HepG2 (cell line): ENCODE measurements around the gene ACD. TPM values are rescaled to one million over a fixed set of nuclear protein-coding genes. Genes with fewer than 3 reads are reported as not detected.

Experiments used
- CREB1 ChIP-seq, 2 experiments: fragments of 450-650 bp in 1 of 2; IDR thresholded peaks; 2 replicates each; pipeline ENCODE4 v1.6.1; 2016 to 2017; ENCODE audit warnings: control low read depth in 1 of 2, mild to moderate bottlenecking in 1 of 2, missing compliant biosample characterization in 1 of 2, missing genetic modification characterization in 1 of 2
- ERF ChIP-seq: IDR thresholded peaks from 2 replicates; pipeline ENCODE4 v1.6.1; 2018; ENCODE audit warnings: missing biosample characterization, missing genetic modification reagents
- HNF4G ChIP-seq, 2 experiments: sonication (generic) in 1 of 2; formaldehyde crosslinking in 1 of 2; IDR thresholded peaks; 2 replicates each; pipeline versions ENCODE4 v1.4.0 to v1.6.1; 2011 to 2020; ENCODE audit warnings: borderline replicate concordance in 2 of 2, low read depth in 2 of 2, mild to moderate bottlenecking in 2 of 2, low read length in 1 of 2, missing genetic modification reagents in 1 of 2, moderate library complexity in 1 of 2
- MIER3 ChIP-seq: IDR thresholded peaks from 2 replicates; pipeline ENCODE4 v1.6.1; 2016; ENCODE audit warnings: missing compliant biosample characterization, borderline replicate concordance
- NFKB2 ChIP-seq: sonication (generic); formaldehyde crosslinking; IDR thresholded peaks from 2 replicates; pipeline ENCODE4 v1.4.0; 2020; ENCODE audit warnings: missing genetic modification reagents, borderline replicate concordance
- SAP130 ChIP-seq: IDR thresholded peaks from 2 replicates; pipeline ENCODE4 v1.6.1; 2016; ENCODE audit warnings: low read depth
- ZNF253 ChIP-seq: sonication (generic); formaldehyde crosslinking; IDR thresholded peaks from 2 replicates; pipeline ENCODE4 v1.8.0; 2022; ENCODE audit warnings: mild to moderate bottlenecking, missing genetic modification reagents, borderline replicate concordance
- ZNF501 ChIP-seq: sonication (generic); formaldehyde crosslinking; IDR thresholded peaks from 2 replicates; pipeline ENCODE4 v1.5.1; 2020; ENCODE audit warnings: mild to moderate bottlenecking, moderate library complexity, missing genetic modification reagents
- ZNF616 ChIP-seq: sonication (generic); formaldehyde crosslinking; IDR thresholded peaks from 2 replicates; pipeline ENCODE4 v1.5.0; 2020; ENCODE audit warnings: low read depth, mild to moderate bottlenecking, missing genetic modification reagents
- polyA plus RNA-seq, 8 experiments: library from polyadenylated mRNA; depleted of rRNA in 3 of 8; stranded (reverse) in 7 of 8; unstranded in 1 of 8; fragments of >200 nt; fragmentation: Illumina TruSeq in 4 of 8; extraction: Trizol in 4 of 8; gene quantifications; 2 replicates each; pipeline versions ENCODE4 v1.2.1 to v1.2.3, GENCODE V29; 2011 to 2016; ENCODE audit warnings: low read depth in 4 of 8, missing spikeins in 1 of 8, mixed read lengths in 1 of 8; ENCODE audit not compliant: insufficient read depth in 1 of 8
- total RNA-seq, 5 experiments: library from RNA; depleted of rRNA; stranded (reverse); fragments of >200 nt; fragmentation: Illumina TruSeq; extraction: Trizol; gene quantifications; 2 replicates each; pipeline ENCODE4 v1.2.3, GENCODE V29; 2016; ENCODE audit warnings: low read depth in 1 of 5
- TF ChIP-seq, protein P1 (sequence below): sonication (generic); formaldehyde crosslinking; IDR thresholded peaks from 2 replicates; pipeline ENCODE4 v1.5.0; 2020; ENCODE audit warnings: mild to moderate bottlenecking, missing genetic modification reagents, borderline replicate concordance
- TF ChIP-seq, protein P2 (sequence below): sonication (generic); formaldehyde crosslinking; IDR thresholded peaks from 2 replicates; pipeline ENCODE4 v1.5.0; 2020; ENCODE audit warnings: mild to moderate bottlenecking, missing genetic modification reagents
- TF ChIP-seq, protein P3 (sequence below): sonication (generic); formaldehyde crosslinking; IDR thresholded peaks from 2 replicates; pipeline ENCODE4 v1.5.1; 2020; ENCODE audit warnings: mild to moderate bottlenecking, moderate library complexity, missing genetic modification reagents
- TF ChIP-seq, protein P4 (sequence below): IDR thresholded peaks from 2 replicates; pipeline ENCODE4 v1.6.1; 2016; ENCODE audit warnings: low read depth, borderline replicate concordance
- TF ChIP-seq, protein P5 (sequence below): sonication (generic); formaldehyde crosslinking; IDR thresholded peaks from 2 replicates; pipeline ENCODE4 v1.9.0; 2022; ENCODE audit warnings: missing genetic modification reagents, mild to moderate bottlenecking, borderline replicate concordance
- TF ChIP-seq, protein P6 (sequence below): IDR thresholded peaks from 2 replicates; pipeline ENCODE4 v1.6.1; 2016; ENCODE audit warnings: missing genetic modification reagents, missing compliant biosample characterization

The ACD gene
- total and polyA plus RNA-seq, 2 of the 13 experiments (the other 11 are each of a cell fraction or from before 2014, with no cell fraction given) = 32.6 to 38.3 TPM

DNA sequence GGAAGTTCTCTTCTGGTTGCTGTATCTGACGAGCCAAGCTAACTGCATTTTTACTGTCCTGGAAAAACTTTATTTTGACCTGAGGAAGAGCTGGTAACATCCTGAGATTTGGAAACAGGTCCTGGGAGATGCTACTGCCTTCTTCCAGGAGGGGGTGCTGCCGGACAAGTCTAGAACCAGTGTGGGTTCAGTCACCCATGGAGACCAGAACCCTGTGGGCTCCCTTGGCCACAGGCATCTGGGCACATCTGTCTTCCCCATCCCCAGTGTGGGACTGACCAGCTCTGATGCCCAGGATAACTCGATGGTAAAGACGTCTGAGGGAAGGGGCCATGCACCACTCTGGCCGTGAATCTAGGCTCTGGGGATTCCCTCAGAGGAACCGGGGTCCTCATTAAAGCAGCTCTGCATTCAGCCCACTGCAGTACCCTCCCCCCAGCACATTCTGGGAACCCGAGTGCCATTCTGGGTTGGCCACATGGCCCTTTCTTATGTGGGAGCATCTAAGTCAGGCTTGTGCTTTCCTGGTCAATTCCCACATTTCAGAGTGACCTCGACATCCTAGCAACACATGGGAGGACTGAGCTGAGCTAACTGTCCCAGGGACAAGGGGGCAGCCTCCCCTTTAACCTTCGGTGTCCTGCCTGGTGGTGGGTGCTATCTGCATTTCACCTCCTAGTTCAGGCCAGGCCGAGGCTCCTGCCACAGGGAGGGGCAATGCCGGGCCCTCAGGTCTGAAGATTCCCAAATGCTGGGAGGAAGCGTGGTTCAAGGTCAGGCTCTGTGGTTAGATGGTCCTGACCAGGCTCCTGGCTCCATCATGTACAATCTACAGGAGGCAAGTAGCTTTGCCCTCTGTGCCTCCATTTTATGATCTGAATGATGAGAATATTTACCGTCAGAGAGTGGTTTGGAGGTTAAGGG lies 12.9 kb upstream of the ACD start (continued):
- 0 out of 2 replicates have a peak, but pooled peaks have one; percentile 32 for TF ChIP-seq MIER3 (CRISPR knock-in tag)
- 0 out of 2 replicates have a peak, but pooled peaks have one; percentile 40 for TF ChIP-seq ZNF253 (CRISPR knock-in tag)
- TF ChIP-seq SAP130 = peak; percentile 41; the same call in 1 of the 2 replicates
- TF ChIP-seq NFKB2 (CRISPR knock-in tag) = peak; percentile 54; the same call in 1 of the 2 replicates
- TF ChIP-seq HNF4G (IDR thresholded peaks at IDR 0.05; ENCODE audit: borderline replicate concordance, low read depth, low read length) = no peak
- no peak for TF ChIP-seq HNF4G (CRISPR knock-in tag; IDR thresholded peaks at IDR 0.05; ENCODE audit: borderline replicate concordance, low read depth)
- TF ChIP-seq, protein P1, sequence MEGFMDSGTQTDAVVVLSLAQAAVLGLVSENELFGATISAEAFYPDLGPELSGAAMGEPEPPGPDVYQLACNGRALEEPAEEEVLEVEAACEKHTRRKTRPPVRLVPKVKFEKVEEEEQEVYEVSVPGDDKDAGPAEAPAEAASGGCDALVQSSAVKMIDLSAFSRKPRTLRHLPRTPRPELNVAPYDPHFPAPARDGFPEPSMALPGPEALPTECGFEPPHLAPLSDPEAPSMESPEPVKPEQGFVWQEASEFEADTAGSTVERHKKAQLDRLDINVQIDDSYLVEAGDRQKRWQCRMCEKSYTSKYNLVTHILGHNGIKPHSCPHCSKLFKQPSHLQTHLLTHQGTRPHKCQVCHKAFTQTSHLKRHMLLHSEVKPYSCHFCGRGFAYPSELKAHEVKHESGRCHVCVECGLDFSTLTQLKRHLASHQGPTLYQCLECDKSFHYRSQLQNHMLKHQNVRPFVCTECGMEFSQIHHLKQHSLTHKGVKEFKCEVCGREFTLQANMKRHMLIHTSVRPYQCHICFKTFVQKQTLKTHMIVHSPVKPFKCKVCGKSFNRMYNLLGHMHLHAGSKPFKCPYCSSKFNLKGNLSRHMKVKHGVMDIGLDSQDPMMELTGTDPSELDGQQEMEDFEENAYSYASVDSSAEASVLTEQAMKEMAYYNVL (CRISPR knock-in tag) = peak; percentile 45; the same call in 1 of the 2 replicates
- peak; percentile 62 for TF ChIP-seq ZNF501 (CRISPR knock-in tag)
- no peak for TF ChIP-seq ZNF616 (CRISPR knock-in tag)
- TF ChIP-seq, protein P2, sequence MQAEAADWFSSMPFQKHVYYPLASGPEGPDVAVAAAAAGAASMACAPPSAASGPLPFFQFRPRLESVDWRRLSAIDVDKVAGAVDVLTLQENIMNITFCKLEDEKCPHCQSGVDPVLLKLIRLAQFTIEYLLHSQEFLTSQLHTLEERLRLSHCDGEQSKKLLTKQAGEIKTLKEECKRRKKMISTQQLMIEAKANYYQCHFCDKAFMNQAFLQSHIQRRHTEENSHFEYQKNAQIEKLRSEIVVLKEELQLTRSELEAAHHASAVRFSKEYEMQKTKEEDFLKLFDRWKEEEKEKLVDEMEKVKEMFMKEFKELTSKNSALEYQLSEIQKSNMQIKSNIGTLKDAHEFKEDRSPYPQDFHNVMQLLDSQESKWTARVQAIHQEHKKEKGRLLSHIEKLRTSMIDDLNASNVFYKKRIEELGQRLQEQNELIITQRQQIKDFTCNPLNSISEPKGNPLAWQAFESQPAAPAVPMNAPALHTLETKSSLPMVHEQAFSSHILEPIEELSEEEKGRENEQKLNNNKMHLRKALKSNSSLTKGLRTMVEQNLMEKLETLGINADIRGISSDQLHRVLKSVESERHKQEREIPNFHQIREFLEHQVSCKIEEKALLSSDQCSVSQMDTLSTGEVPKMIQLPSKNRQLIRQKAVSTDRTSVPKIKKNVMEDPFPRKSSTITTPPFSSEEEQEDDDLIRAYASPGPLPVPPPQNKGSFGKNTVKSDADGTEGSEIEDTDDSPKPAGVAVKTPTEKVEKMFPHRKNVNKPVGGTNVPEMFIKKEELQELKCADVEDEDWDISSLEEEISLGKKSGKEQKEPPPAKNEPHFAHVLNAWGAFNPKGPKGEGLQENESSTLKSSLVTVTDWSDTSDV (CRISPR knock-in tag) = no peak
- TF ChIP-seq, protein P3, sequence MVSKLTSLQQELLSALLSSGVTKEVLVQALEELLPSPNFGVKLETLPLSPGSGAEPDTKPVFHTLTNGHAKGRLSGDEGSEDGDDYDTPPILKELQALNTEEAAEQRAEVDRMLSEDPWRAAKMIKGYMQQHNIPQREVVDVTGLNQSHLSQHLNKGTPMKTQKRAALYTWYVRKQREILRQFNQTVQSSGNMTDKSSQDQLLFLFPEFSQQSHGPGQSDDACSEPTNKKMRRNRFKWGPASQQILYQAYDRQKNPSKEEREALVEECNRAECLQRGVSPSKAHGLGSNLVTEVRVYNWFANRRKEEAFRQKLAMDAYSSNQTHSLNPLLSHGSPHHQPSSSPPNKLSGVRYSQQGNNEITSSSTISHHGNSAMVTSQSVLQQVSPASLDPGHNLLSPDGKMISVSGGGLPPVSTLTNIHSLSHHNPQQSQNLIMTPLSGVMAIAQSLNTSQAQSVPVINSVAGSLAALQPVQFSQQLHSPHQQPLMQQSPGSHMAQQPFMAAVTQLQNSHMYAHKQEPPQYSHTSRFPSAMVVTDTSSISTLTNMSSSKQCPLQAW = peak; percentile 63
- TF ChIP-seq ERF (CRISPR knock-in tag) = 0 out of 2 replicates have a peak, but pooled peaks have one; percentile 25
- TF ChIP-seq, protein P4, sequence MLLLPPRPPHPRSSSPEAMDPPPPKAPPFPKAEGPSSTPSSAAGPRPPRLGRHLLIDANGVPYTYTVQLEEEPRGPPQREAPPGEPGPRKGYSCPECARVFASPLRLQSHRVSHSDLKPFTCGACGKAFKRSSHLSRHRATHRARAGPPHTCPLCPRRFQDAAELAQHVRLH (CRISPR knock-in tag) = peak; percentile 18; the same call in 1 of the 2 replicates
- TF ChIP-seq, protein P5, sequence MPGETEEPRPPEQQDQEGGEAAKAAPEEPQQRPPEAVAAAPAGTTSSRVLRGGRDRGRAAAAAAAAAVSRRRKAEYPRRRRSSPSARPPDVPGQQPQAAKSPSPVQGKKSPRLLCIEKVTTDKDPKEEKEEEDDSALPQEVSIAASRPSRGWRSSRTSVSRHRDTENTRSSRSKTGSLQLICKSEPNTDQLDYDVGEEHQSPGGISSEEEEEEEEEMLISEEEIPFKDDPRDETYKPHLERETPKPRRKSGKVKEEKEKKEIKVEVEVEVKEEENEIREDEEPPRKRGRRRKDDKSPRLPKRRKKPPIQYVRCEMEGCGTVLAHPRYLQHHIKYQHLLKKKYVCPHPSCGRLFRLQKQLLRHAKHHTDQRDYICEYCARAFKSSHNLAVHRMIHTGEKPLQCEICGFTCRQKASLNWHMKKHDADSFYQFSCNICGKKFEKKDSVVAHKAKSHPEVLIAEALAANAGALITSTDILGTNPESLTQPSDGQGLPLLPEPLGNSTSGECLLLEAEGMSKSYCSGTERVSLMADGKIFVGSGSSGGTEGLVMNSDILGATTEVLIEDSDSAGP (CRISPR knock-in tag) = peak; percentile 55; the same call in 1 of the 2 replicates
- no peak for TF ChIP-seq CREB1 (IDR thresholded peaks at IDR 0.05)
- TF ChIP-seq CREB1 (CRISPR knock-in tag; IDR thresholded peaks at IDR 0.05) = no peak
- TF ChIP-seq, protein P6, sequence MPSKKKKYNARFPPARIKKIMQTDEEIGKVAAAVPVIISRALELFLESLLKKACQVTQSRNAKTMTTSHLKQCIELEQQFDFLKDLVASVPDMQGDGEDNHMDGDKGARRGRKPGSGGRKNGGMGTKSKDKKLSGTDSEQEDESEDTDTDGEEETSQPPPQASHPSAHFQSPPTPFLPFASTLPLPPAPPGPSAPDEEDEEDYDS = no peak
